ENCODE results near the gene TWF2.

TWF2 gene

DNA sequence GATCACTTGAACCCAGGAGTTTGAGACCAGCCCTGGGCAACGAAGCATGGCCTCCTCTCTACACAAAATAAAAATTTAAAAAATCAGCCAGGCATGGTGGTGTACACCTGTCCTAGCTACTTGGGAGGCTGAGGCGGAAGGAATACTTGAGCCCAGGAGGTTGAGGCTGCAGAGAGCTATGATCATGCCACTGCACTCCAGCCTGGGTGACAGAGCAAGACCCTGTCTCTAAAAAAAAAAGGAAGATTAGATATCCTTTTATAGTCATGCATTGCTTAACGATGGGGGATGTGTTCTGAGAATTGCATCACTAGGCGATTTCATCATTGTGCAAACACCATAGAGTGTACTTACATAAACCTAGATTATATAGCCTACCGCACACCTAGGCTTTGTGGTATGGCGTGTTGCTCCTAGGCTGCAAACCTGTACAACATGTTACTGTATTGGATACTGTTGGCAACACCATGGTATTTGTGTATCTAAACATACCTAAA, 28.4 kb downstream of the TWF2 start:
- TF ChIP-seq, protein P1, sequence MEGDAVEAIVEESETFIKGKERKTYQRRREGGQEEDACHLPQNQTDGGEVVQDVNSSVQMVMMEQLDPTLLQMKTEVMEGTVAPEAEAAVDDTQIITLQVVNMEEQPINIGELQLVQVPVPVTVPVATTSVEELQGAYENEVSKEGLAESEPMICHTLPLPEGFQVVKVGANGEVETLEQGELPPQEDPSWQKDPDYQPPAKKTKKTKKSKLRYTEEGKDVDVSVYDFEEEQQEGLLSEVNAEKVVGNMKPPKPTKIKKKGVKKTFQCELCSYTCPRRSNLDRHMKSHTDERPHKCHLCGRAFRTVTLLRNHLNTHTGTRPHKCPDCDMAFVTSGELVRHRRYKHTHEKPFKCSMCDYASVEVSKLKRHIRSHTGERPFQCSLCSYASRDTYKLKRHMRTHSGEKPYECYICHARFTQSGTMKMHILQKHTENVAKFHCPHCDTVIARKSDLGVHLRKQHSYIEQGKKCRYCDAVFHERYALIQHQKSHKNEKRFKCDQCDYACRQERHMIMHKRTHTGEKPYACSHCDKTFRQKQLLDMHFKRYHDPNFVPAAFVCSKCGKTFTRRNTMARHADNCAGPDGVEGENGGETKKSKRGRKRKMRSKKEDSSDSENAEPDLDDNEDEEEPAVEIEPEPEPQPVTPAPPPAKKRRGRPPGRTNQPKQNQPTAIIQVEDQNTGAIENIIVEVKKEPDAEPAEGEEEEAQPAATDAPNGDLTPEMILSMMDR (IDR thresholded peaks at IDR 0.05; ENCODE audit: insufficient read depth, low read length, missing control alignments): no peak
- H3K4me3 ChIP-seq (ENCODE audit: low read depth, low read length): no peak overlapping the region
- ChIA-PET CTCF (interaction anchor here (12.6 to 17.4 kb wide), 2 partner anchors 10 to 129 kb away, joined by 219 to 389 read pairs; partner anchors contain the start of gene TLR9), POLR2A (interaction anchor here (1.2 kb wide), 1 partner anchor 30 kb away, joined by 3 read pairs; no protein-coding TSS in a partner anchor)
- DNase-seq (ENCODE audit: low read depth, low spot score): peak; percentile 19

DNA sequence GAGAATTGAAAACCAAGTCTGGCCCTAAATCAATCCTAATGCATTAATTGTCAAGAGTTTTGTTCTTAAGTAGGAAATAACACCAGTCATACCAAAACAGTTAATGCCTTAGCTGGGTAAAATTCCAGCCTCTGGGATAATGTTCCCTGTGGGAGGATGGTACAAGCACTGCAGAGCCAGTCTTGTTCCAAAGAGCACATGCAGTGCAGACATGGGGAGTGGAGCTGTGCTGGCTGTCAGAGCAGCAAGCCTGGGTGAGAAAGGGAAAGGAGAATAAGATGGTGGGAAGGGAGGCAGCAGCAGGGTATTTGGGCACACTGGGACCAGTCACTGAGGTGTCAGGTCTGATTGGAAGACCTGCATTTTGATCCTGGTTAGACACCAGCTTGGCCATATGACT, 28.9 kb downstream of the TWF2 start:
- CTCF ChIA-PET: interaction anchor here (1.4 to 17.4 kb wide), 3 partner anchors 11 to 130 kb away, joined by 3 to 389 read pairs (median 219); partner anchors contain the start of gene TLR9
- TF ChIP-seq, protein P1 (IDR thresholded peaks at IDR 0.05; ENCODE audit: insufficient read depth, low read length, missing control alignments): no peak
- DNase-seq (ENCODE audit: low read depth, low spot score): no peak
- H3K4me3 ChIP-seq (ENCODE audit: low read depth, low read length): no peak overlapping the region
- POLR2A ChIA-PET: interaction anchor here (1.2 kb wide), 1 partner anchor 30 kb away, joined by 3 read pairs; no protein-coding TSS in a partner anchor

DNA sequence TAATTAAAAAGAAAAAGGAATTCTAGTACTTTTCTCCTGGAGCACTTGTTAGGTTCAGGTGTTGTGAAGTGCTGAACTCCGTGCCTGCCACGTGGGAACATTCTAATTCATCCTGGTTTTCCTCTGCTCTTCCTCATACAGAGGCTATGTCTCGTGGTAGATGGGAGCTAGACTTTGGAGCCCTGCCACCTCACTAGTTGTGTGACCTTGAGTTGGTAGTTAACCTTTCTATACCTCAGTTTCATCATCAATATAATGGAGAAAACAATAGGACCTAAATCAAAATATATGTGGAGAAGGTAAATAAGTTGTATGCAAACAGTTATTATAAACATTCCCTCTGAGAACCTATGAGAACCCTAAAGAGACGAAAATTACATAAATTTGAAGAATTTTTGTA, 30.4 kb downstream of the TWF2 start:
- DNase-seq (ENCODE audit: low read depth, low spot score): no peak
- no peak overlapping the region for H3K4me3 ChIP-seq (ENCODE audit: low read depth, low read length)
- TF ChIP-seq, protein P1 (IDR thresholded peaks at IDR 0.05; ENCODE audit: insufficient read depth, low read length, missing control alignments): no peak
- ChIA-PET POLR2A (no interaction called here), CTCF (interaction anchor here (0.9 to 17.4 kb wide), 8 partner anchors 7 to 204 kb away, joined by 3 to 389 read pairs (median 4); partner anchors contain the start of gene TLR9)

DNA sequence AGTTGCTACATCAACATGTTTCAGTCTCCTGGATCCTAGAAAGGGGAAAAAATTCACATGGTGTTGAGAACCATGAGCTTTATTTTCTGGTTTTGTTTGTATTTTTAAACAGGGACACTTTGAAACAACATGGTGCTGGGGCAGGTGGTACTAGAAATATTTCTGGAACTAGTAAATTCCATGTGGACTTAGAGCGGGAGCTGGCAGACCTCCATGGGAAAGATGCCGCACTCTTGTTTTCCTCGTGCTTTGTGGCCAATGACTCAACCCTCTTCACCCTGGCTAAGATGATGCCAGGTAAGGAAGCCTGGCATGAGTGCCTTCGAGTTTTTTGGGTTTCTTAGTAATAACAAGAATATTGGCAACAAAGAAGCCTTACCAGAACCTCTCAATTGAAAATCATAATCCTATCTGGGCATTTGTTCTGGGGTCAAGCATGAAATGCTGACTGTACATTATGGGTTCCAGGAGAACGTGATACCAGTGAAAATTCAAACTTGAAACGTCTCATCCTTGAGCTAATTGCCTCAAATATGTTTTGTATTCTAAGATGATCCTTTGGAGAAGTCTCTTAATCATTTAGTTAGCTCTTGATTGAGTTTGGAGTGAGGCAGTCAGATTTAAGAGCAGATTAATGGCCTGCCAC, 33.1 kb downstream of the TWF2 start:
- no peak overlapping the region for H3K4me3 ChIP-seq (ENCODE audit: low read depth, low read length)
- no peak for DNase-seq (ENCODE audit: low read depth, low spot score)
- ChIA-PET CTCF (interaction anchor here (1.2 to 12.6 kb wide), 5 partner anchors 9 to 202 kb away, joined by 3 to 219 read pairs (median 3); partner anchors contain the start of gene TLR9), POLR2A (no interaction called here)
- TF ChIP-seq, protein P1 (IDR thresholded peaks at IDR 0.05; ENCODE audit: insufficient read depth, low read length, missing control alignments): no peak

DNA sequence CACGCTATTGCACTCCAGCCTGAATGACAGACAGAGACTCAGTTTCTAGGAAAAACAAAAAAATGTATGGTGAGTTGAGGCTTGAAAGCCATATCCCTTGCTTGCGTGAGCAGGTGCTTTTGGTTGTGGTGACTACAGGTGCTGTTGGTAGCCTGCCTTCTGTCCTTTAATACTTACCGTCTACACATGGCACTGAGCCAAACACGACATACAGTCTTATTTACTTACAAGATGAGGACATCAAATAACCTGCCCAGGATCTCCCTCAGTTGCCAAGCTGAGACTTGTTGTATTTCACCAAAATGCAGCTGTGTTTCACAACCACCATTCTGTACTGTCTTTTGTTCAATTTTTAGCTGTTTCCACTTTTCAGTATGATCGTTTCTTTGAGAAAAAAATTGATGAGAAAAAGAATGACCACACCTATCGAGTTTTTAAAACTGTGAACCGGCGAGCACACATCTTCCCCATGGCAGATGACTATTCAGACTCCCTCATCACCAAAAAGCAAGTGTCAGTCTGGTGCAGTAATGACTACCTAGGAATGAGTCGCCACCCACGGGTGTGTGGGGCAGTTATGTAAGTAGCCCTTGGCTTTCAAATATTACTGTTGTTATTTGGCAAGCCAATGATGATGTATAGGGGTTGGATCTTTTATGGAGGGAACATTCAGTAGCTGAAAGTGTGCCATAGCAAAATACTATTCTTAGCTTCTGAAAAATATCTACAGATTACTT, 34.5 kb downstream of the TWF2 start:
- TF ChIP-seq, protein P1 (IDR thresholded peaks at IDR 0.05; ENCODE audit: insufficient read depth, low read length, missing control alignments): no peak
- H3K4me3 ChIP-seq (ENCODE audit: low read depth, low read length): no peak overlapping the region
- CTCF ChIA-PET: interaction anchor here (0.8 to 12.6 kb wide), 7 partner anchors 9 to 203 kb away, joined by 3 to 219 read pairs (median 3); partner anchors contain the start of gene TLR9
- DNase-seq (ENCODE audit: low read depth, low spot score): no peak
- POLR2A ChIA-PET: interaction anchor here (0.6 to 0.7 kb wide), 2 partner anchors 16 to 208 kb away, joined by 3 to 4 read pairs; no protein-coding TSS in a partner anchor

All from AG04449 (cell line).